ENCODE data around the gene AP4E1.

GRCh38 chr15:50871832-50872231 lies 36.7 kb upstream of the AP4E1 start:
- TF ChIP-seq CTCF (IDR thresholded peaks at IDR 0.05) (no peak), TEAD4 (CRISPR knock-in tag; IDR thresholded peaks at IDR 0.05) (no peak), E2F4 (CRISPR knock-in tag; IDR thresholded peaks at IDR 0.05; ENCODE audit: borderline replicate concordance, low read depth) (no peak), NFE2L1 (CRISPR knock-in tag; IDR thresholded peaks at IDR 0.05) (no peak), USF2 (CRISPR knock-in tag; IDR thresholded peaks at IDR 0.05) (no peak), OVOL2 (CRISPR knock-in tag; IDR thresholded peaks at IDR 0.05; ENCODE audit: borderline replicate concordance) (no peak), MAX (CRISPR knock-in tag; IDR thresholded peaks at IDR 0.05) (no peak), TEAD1 (CRISPR knock-in tag; IDR thresholded peaks at IDR 0.05) (no peak), ZNF317 (CRISPR knock-in tag; IDR thresholded peaks at IDR 0.05; ENCODE audit: borderline replicate concordance, low read depth) (no peak), ZNF263 (CRISPR knock-in tag; IDR thresholded peaks at IDR 0.05; ENCODE audit: low read depth) (no peak), ZBTB21 (CRISPR knock-in tag; IDR thresholded peaks at IDR 0.05; ENCODE audit: borderline replicate concordance) (no peak), IRF1 (CRISPR knock-in tag; IDR thresholded peaks at IDR 0.05) (no peak)
